Measurements from ENCODE around the gene NACA2.
"Not testable (repeated sequence)": the region's sequence is repeated elsewhere in the genome, so short reads cannot be mapped to it uniquely, and the experiment has no call there.

Gene NACA2

DNA sequence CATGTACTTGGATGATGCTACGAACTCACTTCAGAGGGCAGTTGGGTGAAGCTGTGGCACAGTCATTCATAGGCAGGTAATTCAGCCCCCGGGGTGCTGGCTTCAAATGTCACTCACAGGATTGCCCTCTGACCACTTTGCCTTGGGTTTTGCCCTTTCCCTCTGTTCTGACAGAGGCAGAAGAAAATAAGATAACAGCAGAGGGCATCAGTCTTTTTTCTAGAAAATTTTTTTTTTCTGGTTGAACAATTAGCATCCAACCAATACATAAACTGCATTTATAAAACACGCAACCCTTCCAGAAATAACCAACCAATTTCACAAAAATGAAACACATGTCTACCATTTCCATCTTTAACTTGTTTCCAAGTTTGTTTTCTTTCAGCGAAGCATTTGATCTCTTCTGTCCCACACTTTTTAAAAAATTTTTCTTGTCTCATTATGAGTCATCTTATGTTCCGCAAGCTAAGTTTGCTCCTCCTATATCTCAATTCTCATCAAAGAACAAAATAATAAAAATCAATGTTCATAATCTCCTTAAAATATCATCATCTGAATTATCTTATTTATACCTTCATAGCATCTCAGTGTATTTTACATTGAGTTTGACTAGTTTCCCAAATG lies 15.6 kb downstream of the NACA2 start:
- DNase-seq: no peak

DNA sequence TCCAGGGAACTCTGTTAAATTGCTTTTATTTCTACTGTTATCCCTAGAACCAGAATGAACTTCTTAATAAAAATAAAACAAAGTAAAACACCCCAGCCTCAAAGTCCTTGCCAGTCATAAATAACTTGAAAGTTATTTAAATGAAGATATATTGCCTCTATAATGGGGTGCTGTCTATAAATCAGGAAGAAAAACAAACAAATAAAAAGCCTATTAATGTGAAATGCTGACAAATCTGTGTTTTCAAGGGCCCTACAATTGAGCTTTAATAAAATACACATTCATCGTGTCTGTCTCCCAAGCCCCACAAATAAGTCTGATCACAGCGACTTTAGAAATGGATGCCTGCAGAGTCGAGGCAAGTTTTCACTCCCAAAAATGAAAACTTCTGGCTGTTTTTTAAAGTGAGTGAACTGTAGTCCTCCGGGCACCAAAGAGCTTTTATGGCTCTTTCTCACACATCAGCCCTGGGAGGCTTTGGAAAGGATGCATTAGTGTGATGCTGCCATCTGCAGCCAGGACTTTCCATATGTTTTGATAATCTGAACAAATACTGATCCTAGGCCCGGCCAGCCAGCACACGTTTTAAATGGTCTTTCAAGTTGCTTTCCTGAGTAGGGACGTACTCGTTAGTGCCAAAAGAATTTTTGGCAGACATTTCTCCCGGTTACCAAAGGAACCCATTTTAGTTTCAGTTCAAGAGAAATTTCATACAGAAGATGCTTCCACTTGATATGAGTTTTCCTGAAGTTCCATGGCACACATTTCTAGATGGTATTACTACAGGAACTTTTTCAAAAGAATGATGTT lies 16.3 kb downstream of the NACA2 start:
- no peak for DNase-seq

- not testable (repeated sequence) for DNase-seq
Observed at GRCh38 chr17:61572547-61572946, 18.5 kb downstream of the NACA2 start.

GRCh38 chr17:61571624-61572023 lies 19.4 kb downstream of the NACA2 start:
- no peak for DNase-seq

DNA sequence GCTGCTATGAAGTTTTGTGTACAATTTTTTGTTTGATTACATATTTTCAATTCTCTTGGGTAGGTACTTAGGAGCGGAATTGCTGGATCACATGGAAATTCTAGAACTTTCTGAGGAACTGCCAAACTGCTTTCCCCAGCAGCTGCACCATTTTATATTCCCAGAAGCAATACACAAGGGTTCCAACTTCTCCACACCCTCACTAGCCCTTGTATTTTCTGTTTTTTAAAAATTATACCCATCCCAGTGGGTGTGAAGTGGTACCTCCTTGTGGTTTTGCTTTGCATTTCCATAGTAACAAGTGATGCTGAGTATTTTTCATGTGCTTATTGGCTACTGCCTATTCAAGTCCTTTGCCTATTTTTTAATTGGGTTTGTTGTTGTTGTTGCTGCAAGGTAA lies 20.9 kb downstream of the NACA2 start:
- no peak for DNase-seq

- DNase-seq: not testable (repeated sequence)
Observed at GRCh38 chr17:61569525-61569924, 21.5 kb downstream of the NACA2 start.

DNA sequence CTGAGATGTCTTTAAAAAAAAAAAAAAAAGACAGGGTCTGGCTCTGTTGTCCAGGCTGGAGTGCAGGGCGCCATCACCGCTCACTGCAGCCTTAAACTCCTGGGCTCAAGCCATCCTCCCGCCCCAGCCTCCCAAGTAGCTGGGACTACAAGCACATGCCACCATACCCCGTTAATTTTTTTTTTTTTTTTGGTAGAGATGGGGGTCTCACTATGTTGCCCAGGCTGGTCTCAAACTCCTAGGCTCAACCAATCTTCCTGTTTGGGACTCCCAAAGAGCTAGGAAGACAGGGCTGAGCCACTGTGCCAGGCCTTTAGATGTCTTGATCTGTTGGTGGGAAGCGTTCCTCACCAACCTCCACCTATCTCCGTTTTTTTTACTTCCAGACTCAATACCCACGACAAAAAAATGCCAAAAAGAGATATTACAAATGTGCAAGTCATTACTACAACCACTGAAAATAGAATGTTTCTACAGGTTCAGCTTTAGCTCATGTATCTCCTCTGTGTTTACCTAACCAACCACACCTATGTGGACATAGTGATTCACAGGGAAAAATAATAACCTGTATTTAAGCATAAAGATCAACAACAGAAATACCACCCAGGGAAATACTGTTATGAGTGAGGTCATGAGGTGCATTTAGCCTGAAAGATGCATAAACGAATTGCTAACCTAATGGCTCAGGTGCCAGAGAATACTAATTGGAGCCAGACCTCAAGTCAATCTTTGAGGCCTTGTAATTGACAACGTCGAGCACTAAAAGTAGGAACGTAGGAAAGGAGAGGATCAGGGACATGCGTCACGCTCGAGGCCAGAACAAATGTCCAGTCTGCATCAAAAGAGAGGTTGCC lies 22.6 kb downstream of the NACA2 start:
- DNase-seq: no peak

DNA sequence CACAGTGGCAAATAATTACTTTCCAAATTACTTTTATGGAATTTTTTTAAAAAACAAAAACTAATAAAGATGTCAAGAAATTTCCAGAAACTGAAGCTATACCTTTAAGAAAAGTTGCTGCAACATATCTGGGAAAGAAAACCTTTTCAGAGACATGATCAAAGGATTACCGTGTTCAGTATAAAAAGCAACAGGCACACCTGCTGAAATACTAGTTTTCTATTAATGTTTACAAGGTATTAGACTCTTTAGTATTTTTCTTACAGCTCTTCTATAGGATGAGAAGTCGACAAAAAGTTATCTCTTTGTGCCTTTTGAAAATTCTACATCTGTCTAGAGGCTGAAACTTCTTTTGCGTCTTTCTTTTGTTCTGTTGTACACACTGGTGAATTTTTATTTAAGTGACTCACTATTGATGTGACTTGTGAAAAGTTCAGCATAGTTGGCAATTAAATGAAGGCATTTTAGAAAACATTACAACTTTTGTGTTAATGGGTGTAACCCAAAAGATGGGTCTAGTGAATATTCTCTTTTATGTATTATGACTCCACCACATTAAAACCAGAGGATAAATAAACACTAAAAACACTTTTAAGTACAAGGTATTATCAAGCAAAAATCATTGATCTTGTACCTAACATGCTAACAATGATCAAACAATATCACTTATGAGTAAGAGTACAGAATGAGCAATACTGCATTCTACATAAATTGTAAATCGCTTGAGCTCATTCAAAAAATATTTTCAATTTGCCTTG lies 23.8 kb downstream of the NACA2 start:
- DNase-seq: no peak

DNA sequence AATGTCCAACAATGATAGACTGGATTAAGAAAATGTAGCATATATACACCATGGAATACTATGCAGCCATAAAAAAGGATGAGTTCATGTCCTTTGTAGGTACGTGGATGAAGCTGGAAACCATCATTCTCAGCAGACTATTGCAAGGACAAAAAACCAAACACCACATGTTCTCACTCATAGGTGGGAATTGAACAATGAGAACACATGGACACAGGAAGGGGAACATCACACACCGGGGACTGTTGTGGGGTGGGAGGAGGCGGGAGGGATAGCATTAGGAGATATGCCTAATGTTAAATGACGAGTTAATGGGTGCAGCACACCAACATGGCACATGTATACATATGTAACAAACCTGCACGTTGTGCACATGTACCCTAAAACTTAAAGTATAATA lies 24.6 kb downstream of the NACA2 start:
- DNase-seq: not testable (repeated sequence)

GRCh38 chr17:61565850-61566249 lies 25.2 kb downstream of the NACA2 start:
- not testable (repeated sequence) for DNase-seq

DNA sequence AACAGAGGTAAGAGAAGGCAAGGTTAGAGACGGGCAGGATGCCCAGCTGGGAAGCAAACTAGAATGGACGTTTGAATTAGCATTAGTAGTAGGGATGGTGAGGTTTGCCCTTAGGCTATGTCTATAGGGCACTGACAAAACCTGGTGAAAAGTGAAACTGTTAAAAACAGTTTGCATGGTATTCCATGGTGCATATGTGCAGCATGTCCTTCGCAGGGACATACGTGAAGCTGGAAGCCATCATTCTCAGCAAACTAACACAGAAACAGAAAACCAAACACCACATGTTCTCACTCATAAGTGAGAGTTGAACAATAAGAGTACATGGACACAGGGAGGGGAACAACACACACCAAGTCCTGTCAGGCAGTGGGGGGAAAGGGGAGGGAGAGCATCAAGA lies 25.8 kb downstream of the NACA2 start:
- no peak for DNase-seq

GRCh38 chr17:61562287-61562686 lies 28.7 kb downstream of the NACA2 start:
- no peak for DNase-seq

DNA sequence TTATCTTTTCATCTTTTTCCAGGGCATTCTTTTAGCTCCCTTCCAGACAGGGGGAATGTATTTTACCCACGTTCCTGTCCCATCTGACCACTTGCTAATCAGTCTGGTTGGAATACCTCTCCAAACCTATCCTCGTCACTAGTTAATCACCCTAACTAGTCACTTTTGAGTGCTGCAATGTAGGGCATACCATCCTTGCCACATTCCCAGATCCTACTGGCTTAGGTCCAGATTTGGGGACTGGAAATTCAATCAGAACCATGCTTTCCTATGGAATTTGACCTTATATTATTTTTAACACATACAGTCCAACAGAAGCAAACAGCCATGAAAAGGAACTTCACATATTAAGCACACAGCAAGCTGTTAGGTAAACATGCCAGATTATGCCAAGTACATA lies 29.7 kb downstream of the NACA2 start:
- DNase-seq: no peak

DNA sequence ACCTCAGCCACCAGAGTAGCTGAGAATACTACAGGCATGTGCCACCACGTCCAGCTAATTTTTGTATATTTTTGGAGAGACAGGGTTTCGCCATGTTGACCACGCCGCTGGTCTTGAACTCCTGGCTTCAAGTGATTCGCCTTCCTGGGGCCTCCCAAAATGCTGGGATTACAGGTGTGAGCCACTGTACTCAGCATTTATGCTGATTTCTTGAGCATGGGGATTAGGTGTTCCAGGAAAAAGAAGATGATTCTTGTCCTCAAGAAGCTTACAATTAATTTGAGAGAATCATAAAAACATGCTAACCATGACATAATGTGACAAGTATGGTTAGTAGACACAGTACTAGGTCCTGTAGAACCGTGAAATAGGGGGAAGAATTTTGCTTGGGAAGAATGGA lies 30.9 kb downstream of the NACA2 start:
- DNase-seq: no peak

- DNase-seq: no peak
Observed at GRCh38 chr17:61556224-61557188, 34.5 kb downstream of the NACA2 start.

- no peak for DNase-seq
Observed at GRCh38 chr17:61555127-61555566, 35.9 kb downstream of the NACA2 start.

- DNase-seq: no peak
Observed at GRCh38 chr17:61554209-61554608, 36.8 kb downstream of the NACA2 start.

- not testable (repeated sequence) for DNase-seq
Observed at GRCh38 chr17:61552560-61552959, 38.5 kb downstream of the NACA2 start.

DNA sequence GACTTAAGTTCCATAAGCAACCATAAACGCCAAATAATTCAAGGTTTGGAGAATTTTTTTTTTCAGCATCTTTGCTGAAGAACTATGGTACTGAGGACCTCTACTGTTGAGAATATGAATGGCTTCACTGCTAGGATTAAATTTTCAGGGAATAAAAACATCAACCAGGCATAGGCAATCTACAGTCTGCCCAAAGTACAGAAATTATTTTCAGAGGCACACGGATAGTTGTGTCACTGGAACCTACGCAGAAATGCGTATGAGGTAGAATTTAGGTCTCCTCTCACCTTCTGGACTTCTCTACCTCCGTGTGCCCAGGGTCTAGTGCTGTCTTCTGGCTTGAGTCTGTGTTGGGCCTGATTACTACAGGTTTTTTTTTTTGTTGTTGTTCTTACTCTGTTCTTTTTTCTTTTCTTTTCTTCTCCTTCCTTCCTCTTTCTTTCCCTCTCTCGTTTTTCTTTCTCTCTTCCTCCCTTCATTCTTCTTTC lies 39.7 kb downstream of the NACA2 start:
- DNase-seq: no peak

DNA sequence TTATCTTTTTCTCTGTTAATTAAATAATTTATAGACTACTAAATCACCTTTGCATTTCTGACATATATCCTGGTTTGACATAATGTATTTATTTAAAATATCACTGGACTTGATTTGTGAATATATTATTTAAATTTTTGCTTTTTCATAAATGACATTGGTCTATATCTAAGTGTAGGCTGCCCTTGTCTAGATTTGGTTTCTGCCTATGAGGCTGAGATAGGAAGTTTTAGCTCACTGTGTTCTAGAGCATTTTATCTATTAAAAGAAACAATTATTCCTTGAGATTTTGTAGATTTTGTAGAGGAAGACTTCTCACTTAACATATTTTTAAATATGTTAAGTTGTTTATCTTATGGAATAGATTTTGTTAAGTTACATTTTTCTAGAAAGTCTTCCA lies 43.9 kb downstream of the NACA2 start:
- no peak for DNase-seq

DNA sequence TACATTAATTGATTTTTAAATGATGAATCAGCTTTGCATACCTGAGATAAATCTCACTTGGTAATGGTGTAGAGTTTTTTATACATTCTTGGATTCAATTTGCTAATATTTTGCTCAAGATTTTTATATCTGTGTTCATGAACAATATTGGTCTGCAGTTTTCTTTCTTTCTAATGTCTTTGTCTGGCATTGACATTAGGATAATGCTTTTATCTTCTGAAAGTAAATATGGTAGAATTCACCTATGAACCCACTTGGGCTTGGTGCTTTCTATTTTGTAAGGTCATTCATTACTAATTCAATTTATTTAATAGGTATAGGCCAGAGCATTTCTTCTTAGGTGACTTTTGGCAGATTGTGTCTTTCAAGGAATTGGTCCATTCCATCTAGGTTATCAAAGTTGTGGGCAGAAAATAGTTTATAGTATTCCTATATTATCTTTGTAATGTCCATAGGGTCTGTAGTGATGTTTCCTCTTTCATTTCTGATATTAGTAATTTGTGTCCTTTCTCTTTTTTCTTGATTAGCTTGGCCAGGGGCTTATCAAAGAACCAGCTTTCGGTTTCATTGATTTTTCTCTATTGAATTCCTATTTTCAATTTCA lies 45.6 kb downstream of the NACA2 start:
- no peak for DNase-seq

Data from stimulated activated CD4-positive, alpha-beta T cell treated with anti-CD3 and anti-CD28 coated beads, Interleukin-1b, Interleukin-23, amount 100 ng/mL, for 48 hours (primary cell).